K562 (cell line): Measurements from ENCODE around the gene ZACN. TPM values are rescaled to one million over a fixed set of nuclear protein-coding genes. Genes with fewer than 3 reads are reported as not detected.
A peak's percentile ranks its signal among the peaks of the same experiment; 100 is the strongest.

Experiments
- ATAC-seq: fragments of 200-7000 bp; cut with Tn5 transposase; 3 replicates; pipeline ENCODE4 v1.9.1; 2020; ENCODE audit warnings: moderate library complexity
- BruUV-seq: library from RNA; stranded (reverse); fragments of 400-500 nt; replicated peaks from 2 replicates; lab custom pipeline; 2021; lab: Mats Ljungman, UMichigan
- CTCF ChIA-PET: fragments of 300-600 bp; formaldehyde crosslinking; extraction: SDS; loops from one replicate; lab custom pipeline; 2021; ENCODE audit warnings: low intra/inter-chr PET ratio; lab: Yijun Ruan, JAX
- POLR2A ChIA-PET: fragments of 300-600, 350-650 bp; sonication (Branson Sonifier 250); formaldehyde crosslinking; extraction: SDS; loops from one replicate; lab custom pipeline; 2021; ENCODE audit warnings: antibody characterized with exemption, inconsistent platforms; lab: Yijun Ruan, JAX
- DNase-seq, 4 experiments: peaks; one replicate each; pipeline versions ENCODE4 v3.0.0 to v3.0.0-alpha.2; 2011 to 2018; ENCODE audit warnings: low spot score in 3 of 4, mixed read lengths in 3 of 4; ENCODE audit errors: extremely low read depth in 1 of 4
- FAIRE-seq: peaks from 2 replicates; lab custom pipeline; 2011; peaks lifted over from hg19 to GRCh38; lab: Jason Lieb, UNC
- H2AFZ ChIP-seq: 2 replicates; pipeline ENCODE4 v1.6.0; 2011; ENCODE audit warnings: low read depth, low read length, control low read depth, inconsistent platforms
- H3K27ac ChIP-seq: fragments of 200-600 bp; 3 replicates; pipeline ENCODE4 v1.8.0; 2011; ENCODE audit warnings: low read depth, mild to moderate bottlenecking, control low read depth, inconsistent platforms, low read length, moderate library complexity, mixed read lengths; ENCODE audit errors: extremely low read depth
- H3K27me3 ChIP-seq, 2 experiments: fragments of 300-600 bp in 1 of 2; 2 replicates in 1 of 2; 3 replicates in 1 of 2; pipeline versions ENCODE4 v1.6.0 to v1.8.0; 2011; ENCODE audit warnings: inconsistent platforms in 2 of 2, low read length in 2 of 2, mild to moderate bottlenecking in 1 of 2, mixed read lengths in 1 of 2, moderate library complexity in 1 of 2; ENCODE audit not compliant: control insufficient read depth in 2 of 2, insufficient read depth in 2 of 2
- H3K36me3 ChIP-seq: fragments of 300-600 bp; 3 replicates; pipeline ENCODE4 v1.8.0; 2011; ENCODE audit warnings: mild to moderate bottlenecking, low read length, inconsistent platforms; ENCODE audit not compliant: control insufficient read depth, insufficient read depth
- H3K4me1 ChIP-seq, 2 experiments: fragments of 200-600 bp in 1 of 2; replicated peaks in 1 of 2; 2 replicates in 1 of 2; 3 replicates in 1 of 2; pipeline versions ENCODE4 v1.5.1 to v1.8.0; 2011; ENCODE audit warnings: inconsistent platforms in 2 of 2, low read length in 2 of 2, mild to moderate bottlenecking in 1 of 2, mixed read lengths in 1 of 2, moderate library complexity in 1 of 2; ENCODE audit not compliant: control insufficient read depth in 2 of 2, insufficient read depth in 2 of 2
- H3K4me2 ChIP-seq: 2 replicates; pipeline ENCODE4 v1.6.1; 2011; ENCODE audit warnings: low read length, control low read depth, inconsistent platforms, mixed read lengths; ENCODE audit not compliant: insufficient read depth
- H3K4me3 ChIP-seq: fragments of 200-600 bp; sonication (generic), shearing (Covaris generic); 2 replicates; pipeline ENCODE4 v1.5.1; 2016; ENCODE audit warnings: control low read depth, inconsistent platforms
- H3K79me2 ChIP-seq: fragments of 200-600 bp; 3 replicates; pipeline ENCODE4 v1.8.0; 2011; ENCODE audit warnings: low read length, inconsistent platforms; ENCODE audit not compliant: control insufficient read depth, insufficient read depth
- H3K9ac ChIP-seq, 2 experiments: 2 replicates each; pipeline versions ENCODE4 v1.6.0 to v1.6.1; 2011; ENCODE audit warnings: low read depth in 2 of 2, low read length in 2 of 2, control low read depth in 1 of 2, inconsistent platforms in 1 of 2, mild to moderate bottlenecking in 1 of 2, mixed read lengths in 1 of 2; ENCODE audit not compliant: insufficient read depth in 1 of 2
- H3K9me1 ChIP-seq: one replicate; pipeline ENCODE4 v1.6.0; 2011; ENCODE audit warnings: inconsistent platforms, mild to moderate bottlenecking, low read length, moderate library complexity; ENCODE audit not compliant: control insufficient read depth, insufficient read depth
- H3K9me3 ChIP-seq: replicated peaks from 2 replicates; pipeline ENCODE4 v1.5.1; 2011; ENCODE audit warnings: low read depth, low read length, inconsistent platforms; ENCODE audit not compliant: control insufficient read depth, insufficient read depth
- H4K20me1 ChIP-seq: replicated peaks from 2 replicates; pipeline ENCODE4 v1.6.1; 2011; ENCODE audit warnings: low read length, inconsistent platforms, mixed read lengths; ENCODE audit not compliant: control insufficient read depth, insufficient read depth
- HDAC1 ChIP-seq, 2 experiments: fragments of 450-650 bp; IDR thresholded peaks; 2 replicates each; pipeline ENCODE4 v1.6.1; 2016 to 2017; ENCODE audit warnings: inconsistent platforms in 1 of 2, mild to moderate bottlenecking in 1 of 2, moderate library complexity in 1 of 2
- WGBS: fragments of 100-300 bp; shearing (Covaris generic); methylation state at CpG from one replicate; pipeline ENCODE4 v1.1.6; 2016; ENCODE audit warnings: low coverage, mixed read lengths; ENCODE audit not compliant: insufficient coverage; ENCODE audit errors: missing lambda C conversion rate; 5-methylcytosine and 5-hydroxymethylcytosine counted together
- in situ Hi-C: fragments of 300-500 bp; cut with MboI; formaldehyde crosslinking; loops from 4 replicates; pipeline ENCODE4 v1.15.0; 2018; ENCODE audit warnings: inconsistent platforms, mixed read lengths
- intact Hi-C: fragments of 100-400 bp; cut with micrococcal nuclease; formaldehyde crosslinking; loops from 2 replicates; pipeline ENCODE4 v1.14.2; 2022
- polyA plus RNA-seq, 8 experiments: library from polyadenylated mRNA; depleted of rRNA in 4 of 8; stranded (reverse) in 5 of 8; unstranded in 3 of 8; fragments of >200 nt; fragmentation: Nextera tagmentation in 2 of 8; fragmentation: Illumina TruSeq in 1 of 8; extraction: Ambion mirVana in 2 of 8; extraction: Trizol in 1 of 8; gene quantifications; 2 replicates each; pipeline versions ENCODE4 v1.2.1 to v1.2.3, GENCODE V29; 2011 to 2014; ENCODE audit warnings: inconsistent platforms in 1 of 8, missing spikeins in 1 of 8
- total RNA-seq, 7 experiments: library from RNA; depleted of rRNA in 6 of 7; stranded (reverse); fragments of >200 nt in 6 of 7; fragmentation: Illumina TruSeq in 2 of 7; extraction: Trizol in 2 of 7; gene quantifications; 2 replicates each; pipeline versions ENCODE4 v1.2.1 to v1.2.3, GENCODE V29; 2011 to 2021; ENCODE audit warnings: low replicate concordance in 1 of 7
- TF ChIP-seq, protein P1 (sequence below): sonication (generic); formaldehyde crosslinking; IDR thresholded peaks from 2 replicates; pipeline ENCODE4 v1.8.0; 2022; ENCODE audit warnings: missing genetic modification reagents, mild to moderate bottlenecking, moderate library complexity, borderline replicate concordance
- TF ChIP-seq, protein P2 (sequence below), 3 experiments: fragments of 200-800 bp in 1 of 3; sonication (Bioruptor generic) in 1 of 3; sonication (generic) in 1 of 3; formaldehyde crosslinking in 1 of 3; IDR thresholded peaks; 2 replicates each; pipeline versions ENCODE4 v1.6.1 to v1.8.0; 2016 to 2022; ENCODE audit warnings: mild to moderate bottlenecking in 2 of 3, missing compliant biosample characterization in 2 of 3, missing genetic modification characterization in 2 of 3, missing genetic modification reagents in 1 of 3
- TF ChIP-seq, protein P3 (sequence below): fragments of 200-800 bp; sonication (Bioruptor generic); IDR thresholded peaks from 2 replicates; pipeline ENCODE4 v1.6.1; 2017; ENCODE audit warnings: missing genetic modification characterization, missing compliant biosample characterization

ZACN gene
- total and polyA plus RNA-seq, 9 of the 15 experiments (the other 6 are each of a cell fraction or from before 2014, with no cell fraction given), result 0.07 TPM; not detected in 8

DNA sequence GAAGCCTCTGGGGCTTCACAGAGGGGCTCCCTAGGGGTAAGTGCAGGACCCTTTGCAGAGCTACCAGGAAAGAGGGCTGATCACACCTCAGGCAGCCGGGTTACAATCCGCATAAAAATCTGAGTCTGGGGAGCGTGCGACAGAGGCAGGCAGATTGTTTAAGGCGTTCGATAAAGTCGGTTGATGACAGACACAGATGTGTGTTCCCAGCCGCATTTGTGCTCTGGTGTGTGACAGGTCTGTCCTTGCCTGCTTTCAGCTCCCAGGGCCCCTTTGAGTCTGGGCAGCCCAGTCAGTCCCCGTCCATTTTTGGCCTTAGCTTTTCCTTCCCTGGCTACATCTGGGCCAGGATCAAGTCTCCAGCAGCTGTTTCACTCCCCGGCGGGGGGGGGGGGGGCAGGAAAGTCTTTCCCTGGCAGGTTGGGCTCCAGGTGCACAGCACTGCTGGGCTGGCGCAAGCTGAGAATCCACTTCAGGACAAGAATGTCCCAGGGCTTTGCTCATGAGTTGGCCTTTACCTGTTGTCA lies 1.3 kb upstream of the ZACN start:
- H3K4me3 ChIP-seq, result no peak overlapping the region
- CTCF ChIA-PET, result no interaction called here
- peaks cover 2% of the 10 kb centered on the region; the same call in 1 of the 3 replicates for H3K36me3 ChIP-seq
- H2AFZ ChIP-seq, result no peak overlapping the region
- no peaks in the 10 kb centered on the region for H3K9me3 ChIP-seq
- peaks cover 4% of the 10 kb centered on the region; the same call in 1 of the 2 replicates for H4K20me1 ChIP-seq
- POLR2A ChIA-PET, result interaction anchor here (1.5 kb wide), 1 partner anchor 8 kb away, joined by 4 read pairs; no protein-coding TSS in a partner anchor
- intact Hi-C loops (no loop called here), in situ Hi-C loops (no loop called here)
- BruUV-seq, result no TSS peak
- H3K79me2 ChIP-seq, result peaks cover 4% of the 10 kb centered on the region
- no peak overlapping the region for H3K4me2 ChIP-seq
- H3K9me1 ChIP-seq, result peaks cover 4% of the 10 kb centered on the region
- peaks cover 0 to 59% of the 10 kb centered on the region in 2 experiments; a peak in 3 of 5 replicates for H3K4me1 ChIP-seq
- FAIRE-seq (no peak), ATAC-seq (no peak), DNase-seq (peak in 2 of 4 experiments; percentile 48 to 49)
- TF ChIP-seq, protein P1, sequence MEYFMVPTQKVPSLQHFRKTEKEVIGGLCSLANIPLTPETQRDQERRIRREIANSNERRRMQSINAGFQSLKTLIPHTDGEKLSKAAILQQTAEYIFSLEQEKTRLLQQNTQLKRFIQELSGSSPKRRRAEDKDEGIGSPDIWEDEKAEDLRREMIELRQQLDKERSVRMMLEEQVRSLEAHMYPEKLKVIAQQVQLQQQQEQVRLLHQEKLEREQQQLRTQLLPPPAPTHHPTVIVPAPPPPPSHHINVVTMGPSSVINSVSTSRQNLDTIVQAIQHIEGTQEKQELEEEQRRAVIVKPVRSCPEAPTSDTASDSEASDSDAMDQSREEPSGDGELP (CRISPR knock-in tag), result peak; percentile 26; the same call in 1 of the 2 replicates
- TF ChIP-seq, protein P2, sequence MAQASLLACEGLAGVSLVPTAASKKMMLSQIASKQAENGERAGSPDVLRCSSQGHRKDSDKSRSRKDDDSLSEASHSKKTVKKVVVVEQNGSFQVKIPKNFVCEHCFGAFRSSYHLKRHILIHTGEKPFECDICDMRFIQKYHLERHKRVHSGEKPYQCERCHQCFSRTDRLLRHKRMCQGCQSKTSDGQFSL (CRISPR knock-in tag; IDR thresholded peaks at IDR 0.05), result peak; percentile 72; the same call in 1 of the 2 replicates
- TF ChIP-seq, protein P2 (tag; IDR thresholded peaks at IDR 0.05), result peak in 1 of 2 experiments; percentile 78; a peak in 2 of 4 replicates
- TF ChIP-seq, protein P3, sequence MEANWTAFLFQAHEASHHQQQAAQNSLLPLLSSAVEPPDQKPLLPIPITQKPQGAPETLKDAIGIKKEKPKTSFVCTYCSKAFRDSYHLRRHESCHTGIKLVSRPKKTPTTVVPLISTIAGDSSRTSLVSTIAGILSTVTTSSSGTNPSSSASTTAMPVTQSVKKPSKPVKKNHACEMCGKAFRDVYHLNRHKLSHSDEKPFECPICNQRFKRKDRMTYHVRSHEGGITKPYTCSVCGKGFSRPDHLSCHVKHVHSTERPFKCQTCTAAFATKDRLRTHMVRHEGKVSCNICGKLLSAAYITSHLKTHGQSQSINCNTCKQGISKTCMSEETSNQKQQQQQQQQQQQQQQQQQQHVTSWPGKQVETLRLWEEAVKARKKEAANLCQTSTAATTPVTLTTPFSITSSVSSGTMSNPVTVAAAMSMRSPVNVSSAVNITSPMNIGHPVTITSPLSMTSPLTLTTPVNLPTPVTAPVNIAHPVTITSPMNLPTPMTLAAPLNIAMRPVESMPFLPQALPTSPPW (CRISPR knock-in tag), result peak; percentile 34; the same call in 1 of the 2 replicates
- no peak for TF ChIP-seq HDAC1 (IDR thresholded peaks at IDR 0.05)
- H3K27me3 ChIP-seq, result peaks cover 18 to 44% of the 10 kb centered on the region in 2 experiments; a peak in 4 of 5 replicates
- 20% methylated on average over 10 of the region's 12 CpGs for WGBS
- no peak overlapping the region for H3K27ac ChIP-seq
- H3K9ac ChIP-seq, result no peak overlapping the region
